Testis (tissue), 2 donors: ENCODE results near the gene GLO1.

Experiments
- POLR2A ChIP-seq: fragments of 450-650 bp; IDR thresholded peaks from one replicate; pipeline ENCODE4 v1.6.1; 2017; ENCODE audit warnings: antibody characterized with exemption, mild to moderate bottlenecking, moderate library complexity
- TF ChIP-seq, protein P1 (sequence below), 3 experiments: fragments of 450-650 bp in 2 of 3; fragments of 200-600 bp in 1 of 3; sonication (generic) in 1 of 3; IDR thresholded peaks; one replicate each; pipeline ENCODE4 v1.5.1; 2016 to 2019; ENCODE audit warnings: antibody characterized with exemption in 3 of 3, mild to moderate bottlenecking in 2 of 3, moderate library complexity in 1 of 3

DNA sequence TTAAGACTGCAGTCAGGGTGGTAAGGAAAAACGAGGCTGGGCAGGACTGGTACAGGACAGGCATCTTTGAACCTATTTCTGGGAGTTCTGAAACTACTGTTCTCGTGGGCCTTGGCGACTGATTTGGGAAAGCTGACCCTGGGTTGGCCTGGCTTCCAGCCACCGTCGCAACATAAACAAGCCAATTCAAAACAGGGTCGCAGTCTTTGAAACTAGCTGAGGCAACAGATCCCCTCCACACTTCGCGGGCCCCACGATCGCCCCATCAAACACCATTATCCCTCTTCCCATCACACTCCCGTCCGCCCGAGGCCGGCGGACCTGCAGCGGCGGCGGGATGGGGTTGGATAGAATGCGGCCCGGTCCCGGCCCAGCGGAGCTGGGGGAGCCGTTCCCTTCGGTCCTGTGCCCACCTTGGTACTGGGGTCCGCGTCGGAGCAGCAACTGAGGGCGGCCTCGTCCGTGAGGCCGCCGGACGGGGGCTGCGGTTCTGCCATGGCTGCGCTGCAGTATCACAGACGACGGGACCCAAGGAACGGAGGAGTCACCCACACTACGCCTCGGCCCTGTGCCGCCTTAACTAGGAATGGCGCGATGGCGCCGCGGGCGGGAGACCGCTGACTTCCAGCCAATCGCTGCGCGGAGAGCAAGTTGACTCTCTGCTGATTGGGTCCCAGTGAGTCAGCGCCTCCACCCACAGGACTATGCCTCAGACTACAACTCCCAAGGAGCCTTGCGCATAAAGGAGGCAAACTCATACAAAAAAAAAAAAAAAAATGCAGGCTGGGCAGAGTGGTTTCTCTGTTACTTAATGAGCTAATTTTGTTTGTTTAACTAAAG, at the start of gene GLO1:
- TF ChIP-seq POLR2A: peak; percentile 40
- TF ChIP-seq, protein P1, sequence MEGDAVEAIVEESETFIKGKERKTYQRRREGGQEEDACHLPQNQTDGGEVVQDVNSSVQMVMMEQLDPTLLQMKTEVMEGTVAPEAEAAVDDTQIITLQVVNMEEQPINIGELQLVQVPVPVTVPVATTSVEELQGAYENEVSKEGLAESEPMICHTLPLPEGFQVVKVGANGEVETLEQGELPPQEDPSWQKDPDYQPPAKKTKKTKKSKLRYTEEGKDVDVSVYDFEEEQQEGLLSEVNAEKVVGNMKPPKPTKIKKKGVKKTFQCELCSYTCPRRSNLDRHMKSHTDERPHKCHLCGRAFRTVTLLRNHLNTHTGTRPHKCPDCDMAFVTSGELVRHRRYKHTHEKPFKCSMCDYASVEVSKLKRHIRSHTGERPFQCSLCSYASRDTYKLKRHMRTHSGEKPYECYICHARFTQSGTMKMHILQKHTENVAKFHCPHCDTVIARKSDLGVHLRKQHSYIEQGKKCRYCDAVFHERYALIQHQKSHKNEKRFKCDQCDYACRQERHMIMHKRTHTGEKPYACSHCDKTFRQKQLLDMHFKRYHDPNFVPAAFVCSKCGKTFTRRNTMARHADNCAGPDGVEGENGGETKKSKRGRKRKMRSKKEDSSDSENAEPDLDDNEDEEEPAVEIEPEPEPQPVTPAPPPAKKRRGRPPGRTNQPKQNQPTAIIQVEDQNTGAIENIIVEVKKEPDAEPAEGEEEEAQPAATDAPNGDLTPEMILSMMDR (IDR thresholded peaks at IDR 0.05): no peak
